GM12878 (cell line): ENCODE data around the gene SIGLEC14. TPM values are rescaled to one million over a fixed set of nuclear protein-coding genes. Genes with fewer than 3 reads are reported as not detected.

Experiments used
- ATAC-seq: fragments of 200-7000 bp; cut with Tn5 transposase; 3 replicates; pipeline ENCODE4 v1.9.1; 2020; ENCODE audit warnings: mild to moderate bottlenecking, moderate library complexity
- BruUV-seq: library from RNA; stranded (reverse); fragments of 400-500 nt; replicated peaks from 2 replicates; lab custom pipeline; 2021; lab: Mats Ljungman, UMichigan
- CTCF ChIA-PET: fragments of 300-600 bp; sonication (Branson Sonifier 250); formaldehyde crosslinking; extraction: SDS; loops from one replicate; lab custom pipeline; 2021; ENCODE audit warnings: inconsistent platforms; lab: Yijun Ruan, JAX
- POLR2A ChIA-PET: fragments of 350-600 bp; formaldehyde crosslinking; extraction: SDS; loops from one replicate; lab custom pipeline; 2021; ENCODE audit warnings: inconsistent platforms; lab: Charles Lee
- RAD21 ChIA-PET: fragments of 300-600 bp; sonication (Branson Sonifier 250); formaldehyde crosslinking; loops from one replicate; lab custom pipeline; 2023; ENCODE audit warnings: antibody characterized with exemption; ENCODE audit not compliant: unreplicated experiment; lab: Charles Lee
- SMC1A ChIA-PET: fragments of 300-600 bp; sonication (Branson Sonifier 250); formaldehyde crosslinking; loops from one replicate; lab custom pipeline; 2023; ENCODE audit not compliant: unreplicated experiment, uncharacterized antibody; lab: Charles Lee
- DNase-seq: peaks from one replicate; pipeline ENCODE4 v3.0.0-alpha.2; 2011; ENCODE audit warnings: low read depth, low spot score
- FAIRE-seq: peaks from 3 replicates; lab custom pipeline; 2011; peaks lifted over from hg19 to GRCh38; lab: Jason Lieb, UNC
- H2AFZ ChIP-seq: 2 replicates; pipeline ENCODE4 v1.6.0; 2011; ENCODE audit warnings: low read depth, low read length, control low read depth; ENCODE audit not compliant: control insufficient read depth
- H3K27ac ChIP-seq: 2 replicates; pipeline ENCODE4 v1.5.1; 2011; ENCODE audit warnings: control low read depth; ENCODE audit not compliant: control insufficient read depth, insufficient read depth
- H3K27me3 ChIP-seq, 2 experiments: replicated peaks in 1 of 2; 2 replicates each; pipeline versions ENCODE4 v1.6.0 to v1.6.1; 2011; ENCODE audit warnings: low read length in 1 of 2; ENCODE audit not compliant: control insufficient read depth in 2 of 2, insufficient read depth in 2 of 2
- H3K36me3 ChIP-seq, 2 experiments: 2 replicates each; pipeline ENCODE4 v1.5.1; 2011; ENCODE audit warnings: low read length in 1 of 2; ENCODE audit not compliant: control insufficient read depth in 2 of 2, insufficient read depth in 2 of 2
- H3K4me1 ChIP-seq: 2 replicates; pipeline ENCODE4 v1.6.1; 2011; ENCODE audit warnings: mild to moderate bottlenecking, low read length, moderate library complexity, mixed read lengths; ENCODE audit not compliant: control insufficient read depth, insufficient read depth
- H3K4me2 ChIP-seq: 2 replicates; pipeline ENCODE4 v1.6.0; 2011; ENCODE audit warnings: control low read depth; ENCODE audit not compliant: control insufficient read depth, insufficient read depth
- H3K4me3 ChIP-seq: fragments of 200-600 bp; sonication (generic); 2 replicates; pipeline ENCODE4 v1.5.1; 2016
- H3K79me2 ChIP-seq: 2 replicates; pipeline ENCODE4 v1.6.0; 2011; ENCODE audit warnings: low read length; ENCODE audit not compliant: control insufficient read depth, insufficient read depth
- H3K9ac ChIP-seq: 2 replicates; pipeline ENCODE4 v1.8.0; 2011; ENCODE audit warnings: low read length, control low read depth, mixed read lengths; ENCODE audit not compliant: control insufficient read depth, insufficient read depth
- H3K9me3 ChIP-seq: replicated peaks from 3 replicates; pipeline ENCODE4 v1.5.1; 2011; ENCODE audit warnings: mild to moderate bottlenecking, low read length; ENCODE audit not compliant: control insufficient read depth, insufficient read depth
- H4K20me1 ChIP-seq: 2 replicates; pipeline ENCODE4 v1.6.0; 2011; ENCODE audit not compliant: control insufficient read depth, insufficient read depth
- ATF2 ChIP-seq: IDR thresholded peaks from 2 replicates; pipeline ENCODE4 v1.6.1; 2012; ENCODE audit warnings: low read length, inconsistent platforms
- E2F4 ChIP-seq: IDR thresholded peaks from 2 replicates; pipeline ENCODE4 v1.6.1; 2012; ENCODE audit warnings: low read depth, low read length, improper control_type of control experiment
- MEF2A ChIP-seq: IDR thresholded peaks from 2 replicates; pipeline ENCODE4 v1.6.1; 2011; ENCODE audit warnings: low read depth, mild to moderate bottlenecking, low read length, moderate library complexity; ENCODE audit not compliant: insufficient read depth
- NKRF ChIP-seq: fragments of 450-650 bp; conservative IDR thresholded peaks from 2 replicates; pipeline ENCODE4 v1.6.1; 2017; ENCODE audit warnings: mild to moderate bottlenecking, moderate library complexity
- SPI1 ChIP-seq: IDR thresholded peaks from 2 replicates; pipeline ENCODE4 v1.6.1; 2011; ENCODE audit warnings: low read depth, mild to moderate bottlenecking, low read length, moderate library complexity, borderline replicate concordance; ENCODE audit not compliant: insufficient read depth
- ZBTB40 ChIP-seq: fragments of 450-650 bp; IDR thresholded peaks from 2 replicates; pipeline ENCODE4 v1.6.1; 2016; ENCODE audit warnings: mild to moderate bottlenecking, moderate library complexity, borderline replicate concordance
- ZNF207 ChIP-seq: fragments of 450-650 bp; IDR thresholded peaks from 2 replicates; pipeline ENCODE4 v1.6.1; 2014; ENCODE audit warnings: antibody characterized with exemption, mild to moderate bottlenecking, borderline replicate concordance
- ZNF384 ChIP-seq: IDR thresholded peaks from 2 replicates; pipeline ENCODE4 v1.6.1; 2012; ENCODE audit warnings: low read depth, mild to moderate bottlenecking, low read length, improper control_type of control experiment, borderline replicate concordance
- ZNF687 ChIP-seq: fragments of 450-650 bp; IDR thresholded peaks from 2 replicates; pipeline ENCODE4 v1.6.1; 2017; ENCODE audit warnings: mild to moderate bottlenecking, moderate library complexity
- WGBS: methylation state at CpG from one replicate; pipeline ENCODE4 v1.1.6; 2016; ENCODE audit warnings: low lambda C conversion rate; ENCODE audit not compliant: insufficient replicate concordance, insufficient coverage; ENCODE audit errors: missing lambda C conversion rate; 5-methylcytosine and 5-hydroxymethylcytosine counted together
- in situ Hi-C: fragments of 300-500 bp; cut with MboI; formaldehyde crosslinking; loops from 9 replicates; pipeline ENCODE4 v1.14.3; 2018; ENCODE audit warnings: mixed read lengths
- intact Hi-C: fragments of 100-400 bp; cut with micrococcal nuclease; formaldehyde crosslinking; loops from one replicate; pipeline ENCODE4 v1.14.2; 2022; ENCODE audit not compliant: unreplicated experiment
- polyA plus RNA-seq, 11 experiments: library from polyadenylated mRNA; depleted of rRNA in 4 of 11; unstranded in 6 of 11; stranded (reverse) in 5 of 11; fragments of >200 nt; fragmentation: Nextera tagmentation in 4 of 11; fragmentation: Illumina TruSeq in 1 of 11; extraction: Ambion mirVana in 4 of 11; extraction: Trizol in 1 of 11; gene quantifications; 1 replicate in 1 of 11; 2 replicates in 10 of 11; pipeline versions ENCODE4 v1.2.1 to v1.2.3, GENCODE V29; 2011 to 2016; ENCODE audit warnings: inconsistent platforms in 2 of 11, missing spikeins in 2 of 11, low read depth in 1 of 11
- total RNA-seq, 4 experiments: library from RNA; depleted of rRNA in 3 of 4; stranded (reverse); fragments of >200 nt in 3 of 4; fragmentation: Illumina TruSeq in 1 of 4; extraction: Trizol in 1 of 4; gene quantifications; 2 replicates each; pipeline versions ENCODE4 v1.2.1 to v1.2.3, GENCODE V29; 2013 to 2021

The SIGLEC14 gene
- total and polyA plus RNA-seq, 10 of the 15 experiments (the other 5 are each of a cell fraction or from before 2014, with no cell fraction given) = 0.57 to 8.4 (median 4.6) TPM

- Histone ChIP-seq H3K79me2 (no peaks in the 10 kb centered on the region), H4K20me1 (no peaks in the 10 kb centered on the region), H3K4me1 (peaks cover under 1% of the 10 kb centered on the region), H2AFZ (no peak overlapping the region), H3K9ac (no peak overlapping the region), H3K27ac (no peak overlapping the region), H3K27me3 (no peaks in the 10 kb centered on the region), H3K9me3 (no peaks in the 10 kb centered on the region; the same call in 2 of the 3 replicates), H3K4me3 (no peak overlapping the region), H3K4me2 (no peak overlapping the region), H3K36me3 (no peaks in the 10 kb centered on the region)
- POLR2A ChIA-PET = no interaction called here
- ATAC-seq (no peak), FAIRE-seq (no peak), DNase-seq (no peak)
- SMC1A ChIA-PET = no interaction called here
- RAD21 ChIA-PET = interaction anchor here (0.9 kb wide), 1 partner anchor 31 kb away, joined by 3 read pairs; no protein-coding TSS in a partner anchor
- in situ Hi-C loops (no loop called here), intact Hi-C loops (no loop called here)
- WGBS = 0% methylated on average over 2 of the region's 2 CpGs
- CTCF ChIA-PET = interaction anchor here (0.7 kb wide), 1 partner anchor 1015 kb away, joined by 3 read pairs; no protein-coding TSS in a partner anchor
- no TSS peak for BruUV-seq
- TF ChIP-seq MEF2A = no peak
- TF ChIP-seq SPI1 = peak; percentile 48; the same call in 1 of the 2 replicates
- TF ChIP-seq ZNF384 = peak; percentile 56; the same call in 1 of the 2 replicates
- no peak for TF ChIP-seq ATF2
- TF ChIP-seq ZBTB40 = peak; percentile 85
- TF ChIP-seq E2F4 = no peak
- TF ChIP-seq ZNF687 = no peak
- no peak for TF ChIP-seq ZNF207
- no peak for TF ChIP-seq NKRF
Measured at GRCh38 chr19:51626675-51627074, 19.9 kb downstream of the SIGLEC14 start.
